IPS-20b (cell line): Measurements from ENCODE around the gene KIF5C.
"Not testable (repeated sequence)": the region's sequence is repeated elsewhere in the genome, so short reads cannot be mapped to it uniquely, and the experiment has no call there.

Experiments used
- H3K27ac ChIP-seq: one replicate; pipeline ENCODE4 v1.5.1; 2013; ENCODE audit warnings: low read length
- H3K27me3 ChIP-seq: 2 replicates; pipeline ENCODE4 v1.6.1; 2013; ENCODE audit warnings: mild to moderate bottlenecking, low read length, inconsistent platforms; ENCODE audit not compliant: insufficient read depth
- H3K36me3 ChIP-seq: 2 replicates; pipeline ENCODE4 v1.6.1; 2013; ENCODE audit warnings: low read depth, mild to moderate bottlenecking, inconsistent platforms, low read length, moderate library complexity; ENCODE audit not compliant: insufficient read depth
- H3K4me1 ChIP-seq: 2 replicates; pipeline ENCODE4 v1.6.1; 2013; ENCODE audit warnings: mild to moderate bottlenecking, control low read depth, inconsistent platforms, low read length, moderate library complexity; ENCODE audit not compliant: insufficient read depth
- H3K4me3 ChIP-seq: 2 replicates; pipeline ENCODE4 v1.5.1; 2013; ENCODE audit warnings: mild to moderate bottlenecking, low read length, inconsistent platforms
- H3K9ac ChIP-seq: 2 replicates; pipeline ENCODE4 v1.6.1; 2013; ENCODE audit warnings: low read depth, mild to moderate bottlenecking, inconsistent platforms, low read length, moderate library complexity
- H3K9me3 ChIP-seq: 2 replicates; pipeline ENCODE4 v1.6.1; 2013; ENCODE audit warnings: mild to moderate bottlenecking, low read depth, low read length, inconsistent platforms; ENCODE audit not compliant: insufficient read depth

KIF5C gene

GRCh38 chr2:148874868-148875341, at the start of gene KIF5C:
Gene KIF5C (plus strand): TSS chr2:148875227. CDS start chr2:148875618, 391 bp downstream.
- Histone ChIP-seq H3K4me3 (peak within 1 kb of the TSS; percentile 84), H3K36me3 (no peaks in the 10 kb centered on the region; the same call in 1 of the 2 replicates), H3K27me3 (peaks cover 28% of the 10 kb centered on the region), H3K4me1 (peaks cover 3% of the 10 kb centered on the region; the same call in 1 of the 2 replicates), H3K9ac (peak within 1 kb of the TSS; percentile 85; the same call in 1 of the 2 replicates), H3K27ac (no peak within 1 kb of the TSS), H3K9me3 (no peaks in the 10 kb centered on the region)

- Histone ChIP-seq H3K4me3 (no peak overlapping the region), H3K27ac (no peak overlapping the region), H3K36me3 (no peaks in the 10 kb centered on the region), H3K9me3 (no peaks in the 10 kb centered on the region), H3K27me3 (no peaks in the 10 kb centered on the region), H3K9ac (no peak overlapping the region), H3K4me1 (no peaks in the 10 kb centered on the region)
Observed at GRCh38 chr2:148826791-148827190, 48.2 kb upstream of the KIF5C start.

GRCh38 chr2:148828941-148829340, 46.1 kb upstream of the KIF5C start:
- no peak overlapping the region for H3K27ac ChIP-seq
- no peak overlapping the region for H3K4me3 ChIP-seq
- no peaks in the 10 kb centered on the region for H3K9me3 ChIP-seq
- H3K9ac ChIP-seq = no peak overlapping the region
- H3K4me1 ChIP-seq = no peaks in the 10 kb centered on the region
- H3K36me3 ChIP-seq = no peaks in the 10 kb centered on the region
- no peaks in the 10 kb centered on the region for H3K27me3 ChIP-seq

- Histone ChIP-seq H3K27ac (no peak overlapping the region), H3K4me3 (no peak overlapping the region), H3K9me3 (no peaks in the 10 kb centered on the region), H3K4me1 (no peaks in the 10 kb centered on the region), H3K9ac (no peak overlapping the region), H3K27me3 (no peaks in the 10 kb centered on the region), H3K36me3 (no peaks in the 10 kb centered on the region)
Observed at GRCh38 chr2:148829618-148830017, 45.4 kb upstream of the KIF5C start.

- Histone ChIP-seq H3K9me3 (no peaks in the 10 kb centered on the region), H3K36me3 (no peaks in the 10 kb centered on the region), H3K4me1 (no peaks in the 10 kb centered on the region), H3K27ac (no peak overlapping the region), H3K27me3 (no peaks in the 10 kb centered on the region), H3K9ac (no peak overlapping the region), H3K4me3 (no peak overlapping the region)
Observed at GRCh38 chr2:148832637-148833036, 42.4 kb upstream of the KIF5C start.

GRCh38 chr2:148842050-148842449, 33.0 kb upstream of the KIF5C start:
- Histone ChIP-seq H3K4me3 (no peak overlapping the region), H3K36me3 (no peaks in the 10 kb centered on the region), H3K4me1 (no peaks in the 10 kb centered on the region), H3K9ac (no peak overlapping the region), H3K9me3 (no peaks in the 10 kb centered on the region), H3K27ac (no peak overlapping the region), H3K27me3 (no peaks in the 10 kb centered on the region)

GRCh38 chr2:148848146-148848545, 26.9 kb upstream of the KIF5C start:
- H3K4me1 ChIP-seq = no peaks in the 10 kb centered on the region
- no peak overlapping the region for H3K27ac ChIP-seq
- H3K9ac ChIP-seq = no peak overlapping the region
- no peaks in the 10 kb centered on the region for H3K9me3 ChIP-seq
- H3K36me3 ChIP-seq = no peaks in the 10 kb centered on the region
- no peak overlapping the region for H3K4me3 ChIP-seq
- H3K27me3 ChIP-seq = no peaks in the 10 kb centered on the region

- no peak overlapping the region for H3K4me3 ChIP-seq
- no peak overlapping the region for H3K9ac ChIP-seq
- H3K4me1 ChIP-seq = no peaks in the 10 kb centered on the region
- no peaks in the 10 kb centered on the region for H3K36me3 ChIP-seq
- no peak overlapping the region for H3K27ac ChIP-seq
- no peaks in the 10 kb centered on the region for H3K9me3 ChIP-seq
- no peaks in the 10 kb centered on the region for H3K27me3 ChIP-seq
Observed at GRCh38 chr2:148853458-148853857, 21.6 kb upstream of the KIF5C start.

GRCh38 chr2:148860037-148860436, 15.0 kb upstream of the KIF5C start:
- no peaks in the 10 kb centered on the region for H3K9me3 ChIP-seq
- no peak overlapping the region for H3K27ac ChIP-seq
- no peaks in the 10 kb centered on the region for H3K4me1 ChIP-seq
- no peak overlapping the region for H3K9ac ChIP-seq
- no peaks in the 10 kb centered on the region for H3K36me3 ChIP-seq
- no peak overlapping the region for H3K4me3 ChIP-seq
- no peaks in the 10 kb centered on the region for H3K27me3 ChIP-seq

- H3K9ac ChIP-seq = no peak overlapping the region
- H3K4me1 ChIP-seq = no peaks in the 10 kb centered on the region
- no peaks in the 10 kb centered on the region for H3K36me3 ChIP-seq
- no peaks in the 10 kb centered on the region for H3K9me3 ChIP-seq
- no peaks in the 10 kb centered on the region for H3K27me3 ChIP-seq
- H3K4me3 ChIP-seq = no peak overlapping the region
- H3K27ac ChIP-seq = no peak overlapping the region
Observed at GRCh38 chr2:148861367-148861766, 13.7 kb upstream of the KIF5C start.

GRCh38 chr2:148862478-148862877, 12.5 kb upstream of the KIF5C start:
- not testable (repeated sequence) for H3K36me3 ChIP-seq, H3K4me1 ChIP-seq, H3K4me3 ChIP-seq, H3K27ac ChIP-seq, H3K9me3 ChIP-seq, H3K9ac ChIP-seq, H3K27me3 ChIP-seq

- H3K4me1 ChIP-seq = no peaks in the 10 kb centered on the region
- no peak overlapping the region for H3K4me3 ChIP-seq
- no peak overlapping the region for H3K27ac ChIP-seq
- 0 out of 2 replicates have a peak, but pooled peaks cover 16% of the 10 kb centered on the region for H3K27me3 ChIP-seq
- no peaks in the 10 kb centered on the region for H3K9me3 ChIP-seq
- no peaks in the 10 kb centered on the region for H3K36me3 ChIP-seq
- no peak overlapping the region for H3K9ac ChIP-seq
Observed at GRCh38 chr2:148865512-148865911, 9.5 kb upstream of the KIF5C start.
